ENCODE results near the gene INTS11. TPM values are rescaled to one million over a fixed set of nuclear protein-coding genes. Genes with fewer than 3 reads are reported as not detected.

Gene INTS11
- total RNA-seq, 1 experiment from 2014 or later, result 139 TPM

DNA sequence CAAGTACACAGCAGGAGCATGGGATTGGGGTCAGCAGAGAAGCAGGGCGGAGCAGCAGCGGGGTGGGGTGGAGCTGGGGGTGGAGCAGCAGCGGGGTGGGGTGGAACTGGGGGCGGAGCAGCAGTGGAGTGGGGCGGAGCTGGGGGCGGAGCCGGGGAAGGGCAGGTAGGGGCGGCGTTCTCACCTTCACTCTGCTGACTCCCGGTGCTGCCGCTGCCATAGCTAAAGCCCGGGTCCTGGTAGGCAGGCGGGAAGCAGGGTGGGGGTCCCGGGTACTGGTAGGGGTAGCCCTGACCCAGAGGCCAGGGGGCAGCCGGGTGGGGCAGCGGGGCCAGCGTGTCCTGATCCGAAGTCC lies 13.3 kb upstream of the INTS11 start:
- no peak overlapping the region for H3K14ac ChIP-seq (ENCODE audit: insufficient read depth, low read length)

More for the DNA sequence above, 13.3 kb upstream of the INTS11 start:
- Histone ChIP-seq H2BK20ac (ENCODE audit: low read depth, low read length, poor library complexity, severe bottlenecking) (no peak overlapping the region), H3K23me2 (ENCODE audit: insufficient read length, low read depth, low read length, poor library complexity, severe bottlenecking) (no peaks in the 10 kb centered on the region), H2BK15ac (ENCODE audit: low read depth, low read length) (no peak overlapping the region), H3K18ac (ENCODE audit: insufficient read length, low read depth, low read length) (no peak overlapping the region), H3K4me1 (ENCODE audit: insufficient read depth, low read length) (no peaks in the 10 kb centered on the region), H3K27ac (ENCODE audit: insufficient read length, low read depth, low read length) (no peak overlapping the region), H3T11ph (ENCODE audit: low read length) (no peak overlapping the region), H4K8ac (replicated peaks; ENCODE audit: insufficient read length, low read depth, low read length) (no peak overlapping the region), H4K20me1 (ENCODE audit: control insufficient read depth, insufficient read depth, insufficient read length) (no peaks in the 10 kb centered on the region), H2BK120ac (ENCODE audit: low read depth, low read length, poor library complexity, severe bottlenecking) (no peak overlapping the region), H3K9me3 (ENCODE audit: control insufficient read depth, low read depth, low read length) (no peaks in the 10 kb centered on the region), H3K56ac (ENCODE audit: insufficient read length, low read depth, low read length) (no peak overlapping the region), H2BK12ac (ENCODE audit: insufficient read length, low read depth, low read length) (no peak overlapping the region), H3K79me1 (ENCODE audit: insufficient read depth, low read depth, low read length, poor library complexity, severe bottlenecking) (no peaks in the 10 kb centered on the region), H3K9ac (ENCODE audit: extremely low read depth, insufficient read length, low read length) (no peak overlapping the region), H2BK5ac (ENCODE audit: insufficient read length, low read length) (no peak overlapping the region), H4K91ac (ENCODE audit: insufficient read length, low read depth, low read length) (no peak overlapping the region), H4K5ac (ENCODE audit: insufficient read length, low read depth, low read length) (no peak overlapping the region), H3K4ac (ENCODE audit: low read depth, low read length) (no peak overlapping the region), H3K23ac (ENCODE audit: insufficient read length, low read depth, low read length) (no peak overlapping the region), H3K27me3 (ENCODE audit: insufficient read depth, low read length) (no peaks in the 10 kb centered on the region), H3K4me2 (ENCODE audit: insufficient read depth, insufficient read length, low read length) (no peak overlapping the region), H3K79me2 (ENCODE audit: insufficient read depth, low read length) (no peaks in the 10 kb centered on the region), H2AK5ac (ENCODE audit: insufficient read length, low read length) (no peak overlapping the region), H2AFZ (ENCODE audit: low read length) (no peak overlapping the region)
- Mint-ChIP-seq H3K9me3 (peaks cover 0 to 8% of the 10 kb centered on the region in 2 experiments; a peak in 3 of 5 replicates), H3K27ac (no peak overlapping the region), H3K27me3 (ENCODE audit: low read depth) (no peaks in the 10 kb centered on the region), H3K4me1 (no peaks in the 10 kb centered on the region), H3K4me3 (no peak overlapping the region), H3K36me3 (ENCODE audit: insufficient read depth in 1 of 3, low read depth in 3 of 3) (peaks cover 20 to 36% (median 29%) of the 10 kb centered on the region in 3 experiments)
- TF ChIP-seq, protein P1, sequence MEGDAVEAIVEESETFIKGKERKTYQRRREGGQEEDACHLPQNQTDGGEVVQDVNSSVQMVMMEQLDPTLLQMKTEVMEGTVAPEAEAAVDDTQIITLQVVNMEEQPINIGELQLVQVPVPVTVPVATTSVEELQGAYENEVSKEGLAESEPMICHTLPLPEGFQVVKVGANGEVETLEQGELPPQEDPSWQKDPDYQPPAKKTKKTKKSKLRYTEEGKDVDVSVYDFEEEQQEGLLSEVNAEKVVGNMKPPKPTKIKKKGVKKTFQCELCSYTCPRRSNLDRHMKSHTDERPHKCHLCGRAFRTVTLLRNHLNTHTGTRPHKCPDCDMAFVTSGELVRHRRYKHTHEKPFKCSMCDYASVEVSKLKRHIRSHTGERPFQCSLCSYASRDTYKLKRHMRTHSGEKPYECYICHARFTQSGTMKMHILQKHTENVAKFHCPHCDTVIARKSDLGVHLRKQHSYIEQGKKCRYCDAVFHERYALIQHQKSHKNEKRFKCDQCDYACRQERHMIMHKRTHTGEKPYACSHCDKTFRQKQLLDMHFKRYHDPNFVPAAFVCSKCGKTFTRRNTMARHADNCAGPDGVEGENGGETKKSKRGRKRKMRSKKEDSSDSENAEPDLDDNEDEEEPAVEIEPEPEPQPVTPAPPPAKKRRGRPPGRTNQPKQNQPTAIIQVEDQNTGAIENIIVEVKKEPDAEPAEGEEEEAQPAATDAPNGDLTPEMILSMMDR (conservative IDR thresholded peaks at IDR 0.05), result no peak
- peak; percentile 73 for DNase-seq
- WGBS (ENCODE audit: extremely low coverage, insufficient read length, low lambda C conversion rate), result no CpG with 5 or more reads among the region's 18 CpGs
